Astrocyte (in vitro differentiated cells and primary cell): ENCODE results near the gene CPNE1.

Source experiments
- EZH2 ChIP-seq: IDR thresholded peaks from 2 replicates; pipeline ENCODE4 v1.6.1; 2012; ENCODE audit warnings: mild to moderate bottlenecking, low read length, inconsistent platforms; ENCODE audit not compliant: insufficient read depth
- TF ChIP-seq, protein P1 (sequence below): IDR thresholded peaks from 2 replicates; pipeline ENCODE4 v1.5.1; 2011; ENCODE audit warnings: low read depth, mild to moderate bottlenecking, inconsistent platforms, low read length, moderate library complexity; ENCODE audit not compliant: insufficient read depth

- TF ChIP-seq, protein P1, sequence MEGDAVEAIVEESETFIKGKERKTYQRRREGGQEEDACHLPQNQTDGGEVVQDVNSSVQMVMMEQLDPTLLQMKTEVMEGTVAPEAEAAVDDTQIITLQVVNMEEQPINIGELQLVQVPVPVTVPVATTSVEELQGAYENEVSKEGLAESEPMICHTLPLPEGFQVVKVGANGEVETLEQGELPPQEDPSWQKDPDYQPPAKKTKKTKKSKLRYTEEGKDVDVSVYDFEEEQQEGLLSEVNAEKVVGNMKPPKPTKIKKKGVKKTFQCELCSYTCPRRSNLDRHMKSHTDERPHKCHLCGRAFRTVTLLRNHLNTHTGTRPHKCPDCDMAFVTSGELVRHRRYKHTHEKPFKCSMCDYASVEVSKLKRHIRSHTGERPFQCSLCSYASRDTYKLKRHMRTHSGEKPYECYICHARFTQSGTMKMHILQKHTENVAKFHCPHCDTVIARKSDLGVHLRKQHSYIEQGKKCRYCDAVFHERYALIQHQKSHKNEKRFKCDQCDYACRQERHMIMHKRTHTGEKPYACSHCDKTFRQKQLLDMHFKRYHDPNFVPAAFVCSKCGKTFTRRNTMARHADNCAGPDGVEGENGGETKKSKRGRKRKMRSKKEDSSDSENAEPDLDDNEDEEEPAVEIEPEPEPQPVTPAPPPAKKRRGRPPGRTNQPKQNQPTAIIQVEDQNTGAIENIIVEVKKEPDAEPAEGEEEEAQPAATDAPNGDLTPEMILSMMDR: no peak
- TF ChIP-seq EZH2: no peak
Measured at GRCh38 chr20:35669221-35669620, 4.5 kb upstream of the CPNE1 start.
